Bronchial epithelial cell (primary cell): Measurements from ENCODE around the gene TMEM255A. TPM values are rescaled to one million over a fixed set of nuclear protein-coding genes. Genes with fewer than 3 reads are reported as not detected.

ENCODE experiments used
- DNase-seq: peaks from one replicate; pipeline ENCODE4 v3.0.0-alpha.2; 2010; ENCODE audit warnings: low read depth
- FAIRE-seq: peaks from 2 replicates; lab custom pipeline; 2011; peaks lifted over from hg19 to GRCh38; lab: Jason Lieb, UNC
- H3K27me3 ChIP-seq: 2 replicates; pipeline ENCODE4 v1.5.1; 2011; ENCODE audit warnings: low read length; ENCODE audit not compliant: control insufficient read depth, insufficient read depth
- H3K36me3 ChIP-seq: 2 replicates; pipeline ENCODE4 v1.5.1; 2011; ENCODE audit warnings: low read length; ENCODE audit not compliant: control insufficient read depth, insufficient read depth
- H3K4me3 ChIP-seq: 2 replicates; pipeline ENCODE4 v1.5.1; 2011; ENCODE audit warnings: mild to moderate bottlenecking, low read depth, low read length, control low read depth
- CTCF ChIP-seq: IDR thresholded peaks from 2 replicates; pipeline ENCODE4 v1.5.1; 2011; ENCODE audit warnings: mild to moderate bottlenecking, moderate library complexity, low read length, control low read depth, inconsistent platforms; ENCODE audit not compliant: insufficient read depth, severe bottlenecking
- total RNA-seq: library from RNA; depleted of rRNA; stranded (reverse); fragments of >200 nt; gene quantifications from 2 replicates; pipeline ENCODE4 v1.2.1, GENCODE V29; 2014

The TMEM255A gene
- total RNA-seq, 1 donor from 2014 or later: not detected

DNA sequence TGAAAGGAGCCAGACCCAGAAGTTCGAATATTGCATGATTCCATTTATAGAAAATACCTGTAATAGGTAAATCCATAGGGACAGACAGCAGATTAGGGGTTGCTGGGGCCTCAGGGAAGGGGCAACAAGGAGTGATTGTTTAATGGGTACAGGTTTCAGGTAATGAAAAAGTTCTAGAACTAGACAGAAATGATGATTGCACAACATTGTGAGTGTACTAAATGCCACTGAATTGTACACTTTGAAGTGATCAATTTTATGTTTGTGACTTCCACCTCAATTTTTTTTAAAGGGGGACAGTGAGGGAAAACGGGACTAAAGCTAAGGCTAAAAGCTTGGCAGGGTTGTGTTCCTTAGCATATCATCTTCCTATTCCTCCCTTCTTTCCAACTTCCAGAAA lies 37.1 kb downstream of the TMEM255A start:
- no peak for TF ChIP-seq CTCF
- Histone ChIP-seq H3K4me3 (no peak overlapping the region), H3K27me3 (no peaks in the 10 kb centered on the region), H3K36me3 (no peaks in the 10 kb centered on the region)
- no peak for DNase-seq
- no peak for FAIRE-seq

DNA sequence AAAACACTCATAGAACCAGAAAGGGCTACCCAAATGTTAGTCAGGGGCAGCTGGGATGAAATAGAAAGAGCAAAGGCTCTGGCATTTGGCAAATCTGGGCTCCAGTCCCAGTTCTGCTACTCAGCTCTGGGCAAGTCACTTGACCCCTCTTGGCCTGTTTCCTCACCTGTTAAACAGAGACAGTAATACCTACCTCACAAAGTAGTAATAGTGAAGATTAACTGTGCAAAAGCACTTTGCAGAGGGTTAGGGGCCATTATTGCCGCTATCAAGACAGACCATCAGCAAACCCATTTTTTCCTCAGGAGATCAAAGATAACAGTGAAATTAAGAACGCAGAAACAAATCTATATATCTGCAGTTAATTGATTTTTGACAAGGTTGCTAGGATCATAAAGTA lies 40.0 kb downstream of the TMEM255A start:
- no peaks in the 10 kb centered on the region for H3K27me3 ChIP-seq
- DNase-seq (peak; percentile 16), FAIRE-seq (no peak)

GRCh38 chrX:120270567-120270966 lies 40.7 kb downstream of the TMEM255A start:
- Histone ChIP-seq H3K36me3 (no peaks in the 10 kb centered on the region), H3K27me3 (no peaks in the 10 kb centered on the region), H3K4me3 (no peak overlapping the region)
- DNase-seq (no peak), FAIRE-seq (no peak)
- no peak for TF ChIP-seq CTCF

More for the DNA sequence above, 40.0 kb downstream of the TMEM255A start:
- TF ChIP-seq CTCF: no peak
- Histone ChIP-seq H3K4me3 (no peak overlapping the region), H3K36me3 (no peaks in the 10 kb centered on the region)

GRCh38 chrX:120269373-120270035 lies 41.8 kb downstream of the TMEM255A start:
- peak; percentile 83 for DNase-seq
- Histone ChIP-seq H3K27me3 (no peaks in the 10 kb centered on the region), H3K36me3 (no peaks in the 10 kb centered on the region), H3K4me3 (no peak overlapping the region)
- no peak for TF ChIP-seq CTCF
- FAIRE-seq: no peak

GRCh38 chrX:120264341-120264740 lies 46.9 kb downstream of the TMEM255A start:
- no peaks in the 10 kb centered on the region for H3K36me3 ChIP-seq
- DNase-seq (no peak), FAIRE-seq (no peak)

More at GRCh38 chrX:120264341-120264740, 46.9 kb downstream of the TMEM255A start:
- no peaks in the 10 kb centered on the region for H3K27me3 ChIP-seq
- H3K4me3 ChIP-seq: no peak overlapping the region
- TF ChIP-seq CTCF: no peak
